Fibroblast of skin of back (primary cell): Measurements from ENCODE around the gene OPRM1.

Source experiments
- DNase-seq: peaks from one replicate; pipeline ENCODE4 v3.0.0-alpha.2; 2013

The OPRM1 gene

DNA sequence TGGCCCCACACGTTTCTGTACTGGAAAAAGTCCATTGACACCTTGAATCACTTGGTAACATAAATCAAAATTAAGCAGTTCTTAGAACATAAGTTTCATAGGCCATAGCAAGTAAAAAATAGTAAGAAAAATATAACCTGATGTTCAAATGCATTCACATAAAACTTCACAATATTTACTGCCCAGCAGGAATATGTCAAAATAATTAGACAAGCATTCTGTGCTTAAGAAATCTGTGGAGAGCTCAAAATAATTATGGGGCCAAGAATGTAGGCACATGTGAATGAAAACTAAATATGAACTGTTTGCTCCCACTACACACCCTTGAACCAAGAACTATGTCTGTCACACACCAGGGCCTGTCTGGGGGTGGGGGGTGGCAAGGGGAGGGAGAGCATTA is 246.8 kb downstream of the OPRM1 start:
- DNase-seq, result no peak

DNA sequence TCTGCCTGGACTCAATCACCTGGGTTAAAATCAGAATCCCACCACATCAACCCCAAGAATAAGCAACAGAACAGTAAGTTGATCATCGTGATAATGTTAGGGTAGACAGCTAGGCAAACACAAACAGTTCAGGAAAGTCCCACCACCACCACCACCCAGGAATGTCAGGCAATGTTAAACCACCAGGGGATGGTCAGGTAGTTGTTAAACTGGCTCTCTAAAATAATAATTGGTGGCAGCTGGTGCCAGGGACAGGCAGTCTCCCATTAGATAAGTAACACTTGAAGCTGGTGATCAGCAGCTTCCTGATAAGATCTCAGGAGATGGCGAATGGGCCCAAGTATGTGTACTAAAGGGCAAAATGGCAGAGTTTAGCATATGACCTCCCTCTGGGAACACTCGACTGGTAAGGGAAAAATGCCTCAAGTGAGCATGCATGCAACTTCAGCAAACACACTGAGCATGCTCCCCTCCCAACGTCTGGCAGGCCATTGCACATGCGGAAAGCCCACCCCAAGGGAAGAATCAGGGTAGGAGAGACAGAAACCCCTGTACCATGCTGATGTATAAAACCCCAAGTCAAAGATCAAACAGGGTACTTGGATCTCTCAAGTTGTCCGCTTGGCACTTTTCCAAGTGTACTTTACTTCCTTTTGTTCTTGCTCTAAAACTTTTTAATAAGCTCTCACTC is 250.9 kb downstream of the OPRM1 start:
- no peak for DNase-seq

DNA sequence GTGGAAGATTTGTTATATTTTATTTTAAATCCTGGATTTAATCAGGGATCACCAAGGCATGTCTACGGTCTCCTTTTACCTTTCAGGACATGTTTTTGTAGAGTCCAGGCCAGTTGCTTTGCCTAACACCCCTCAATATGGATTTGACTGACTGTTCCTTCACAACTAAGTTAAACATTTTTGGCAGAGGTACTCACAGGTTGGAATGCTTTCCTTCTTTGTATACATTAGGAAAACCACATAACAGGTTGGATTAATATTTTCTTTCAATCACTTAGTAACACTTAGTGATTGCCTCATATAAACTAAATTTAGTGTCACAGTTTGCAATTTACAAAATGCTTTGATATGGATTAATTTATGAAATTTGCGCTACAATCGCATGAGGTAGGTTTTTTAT is 253.0 kb downstream of the OPRM1 start:
- DNase-seq, result peak; percentile 27

DNA sequence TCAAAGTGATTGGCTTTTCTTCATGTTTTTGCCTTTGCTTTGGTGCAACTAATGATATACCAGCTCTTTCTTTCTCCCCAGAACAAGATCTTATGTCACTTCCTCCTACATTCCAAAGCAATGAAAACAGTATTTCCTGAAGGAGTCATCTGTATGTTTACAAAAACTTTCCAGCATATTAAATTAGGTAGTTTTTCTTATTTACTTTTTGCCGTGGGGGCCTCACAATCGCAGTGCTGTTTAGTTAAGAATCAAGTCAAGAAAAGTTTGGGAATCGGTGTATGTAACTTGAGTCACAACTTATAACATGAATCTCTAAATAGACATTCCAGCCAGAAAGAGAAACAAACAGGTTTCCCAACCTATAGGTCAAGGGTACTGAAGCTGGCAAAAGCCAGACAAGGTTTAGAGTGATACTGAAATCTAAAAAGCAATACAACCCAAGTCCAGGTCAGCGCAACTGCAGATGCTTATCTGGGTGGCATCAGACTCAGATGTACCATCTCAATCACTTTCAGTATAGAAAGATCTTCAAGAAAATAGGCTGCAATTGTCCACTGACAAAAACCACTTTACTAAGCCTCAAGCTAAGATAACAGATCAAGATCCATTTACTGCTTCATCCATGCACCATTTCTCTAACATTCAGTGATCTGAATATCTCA is 253.9 kb downstream of the OPRM1 start:
- peak; percentile 69 for DNase-seq

DNA sequence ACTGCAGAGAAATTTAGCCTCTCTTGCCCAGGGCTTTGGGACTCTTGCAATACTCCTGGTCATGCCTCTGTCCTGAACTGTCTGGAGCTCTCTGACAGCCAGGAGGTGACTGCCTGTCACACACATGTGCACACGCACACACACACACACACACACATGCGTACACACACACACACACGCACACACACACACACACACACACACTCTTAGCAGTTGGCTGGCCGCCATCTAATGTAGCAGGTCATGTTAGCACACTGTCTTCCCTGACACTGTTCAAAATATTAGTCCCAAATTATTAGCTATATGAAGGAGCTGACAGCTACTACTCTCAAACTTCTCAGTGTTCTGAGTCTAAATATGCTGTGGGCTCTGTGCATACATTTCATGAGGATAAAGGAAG is 256.7 kb downstream of the OPRM1 start:
- DNase-seq, result no peak
